NCI-H2196 (cell line): Measurements from ENCODE around the gene INPP5D.

ENCODE experiments used
- DNase-seq: peaks from one replicate; lab custom pipeline; 2025; ENCODE audit not compliant: unreplicated experiment; lab: John Stamatoyannopoulos, UW

The INPP5D gene

GRCh38 chr2:233226511-233227031 lies 166.4 kb downstream of the INPP5D start:
- DNase-seq = no peak

GRCh38 chr2:233227346-233227978 lies 167.3 kb downstream of the INPP5D start:
- no peak for DNase-seq

- DNase-seq = no peak
Observed at GRCh38 chr2:233228376-233228775, 168.2 kb downstream of the INPP5D start.

GRCh38 chr2:233233618-233234230 lies 173.6 kb downstream of the INPP5D start:
- no peak for DNase-seq

GRCh38 chr2:233234264-233234663 lies 174.1 kb downstream of the INPP5D start:
- no peak for DNase-seq

GRCh38 chr2:233234996-233235395 lies 174.9 kb downstream of the INPP5D start:
- DNase-seq = no peak

GRCh38 chr2:233235977-233236376 lies 175.8 kb downstream of the INPP5D start:
- no peak for DNase-seq

GRCh38 chr2:233236820-233237589 lies 176.9 kb downstream of the INPP5D start:
- no peak for DNase-seq

GRCh38 chr2:233240897-233241296 lies 180.8 kb downstream of the INPP5D start:
- DNase-seq = no peak

GRCh38 chr2:233241803-233242202 lies 181.7 kb downstream of the INPP5D start:
- no peak for DNase-seq

GRCh38 chr2:233242231-233242927 lies 182.2 kb downstream of the INPP5D start:
- no peak for DNase-seq

GRCh38 chr2:233243348-233243747 lies 183.2 kb downstream of the INPP5D start:
- no peak for DNase-seq

GRCh38 chr2:233244818-233245217 lies 184.7 kb downstream of the INPP5D start:
- DNase-seq = no peak

GRCh38 chr2:233245406-233245805 lies 185.3 kb downstream of the INPP5D start:
- no peak for DNase-seq

- DNase-seq = no peak
Observed at GRCh38 chr2:233247116-233247515, 187.0 kb downstream of the INPP5D start.

- no peak for DNase-seq
Observed at GRCh38 chr2:233247744-233248143, 187.6 kb downstream of the INPP5D start.

- no peak for DNase-seq
Observed at GRCh38 chr2:233248999-233249398, 188.9 kb downstream of the INPP5D start.

GRCh38 chr2:233250568-233250967 lies 190.4 kb downstream of the INPP5D start:
- no peak for DNase-seq

GRCh38 chr2:233250985-233251305 lies 190.8 kb downstream of the INPP5D start:
- no peak for DNase-seq

- DNase-seq = peak; percentile 97
Observed at GRCh38 chr2:233251306-233252116, 191.4 kb downstream of the INPP5D start, which contains the start of gene ATG16L1. TSS of gene ATG16L1 (plus strand) at chr2:233251673. CDS start at chr2:233251828, 155 bp downstream.

GRCh38 chr2:233252227-233252626 lies 192.1 kb downstream of the INPP5D start:
- no peak for DNase-seq
